HG03045 (cell line): Measurements from ENCODE around the gene P3H3.

ENCODE experiments used
- ATAC-seq: cut with Tn5 transposase; IDR thresholded peaks from one replicate; pipeline ENCODE4 v1.9.1; 2021; ENCODE audit warnings: mild to moderate bottlenecking, moderate library complexity; ENCODE audit not compliant: unreplicated experiment

P3H3 gene, protein sequence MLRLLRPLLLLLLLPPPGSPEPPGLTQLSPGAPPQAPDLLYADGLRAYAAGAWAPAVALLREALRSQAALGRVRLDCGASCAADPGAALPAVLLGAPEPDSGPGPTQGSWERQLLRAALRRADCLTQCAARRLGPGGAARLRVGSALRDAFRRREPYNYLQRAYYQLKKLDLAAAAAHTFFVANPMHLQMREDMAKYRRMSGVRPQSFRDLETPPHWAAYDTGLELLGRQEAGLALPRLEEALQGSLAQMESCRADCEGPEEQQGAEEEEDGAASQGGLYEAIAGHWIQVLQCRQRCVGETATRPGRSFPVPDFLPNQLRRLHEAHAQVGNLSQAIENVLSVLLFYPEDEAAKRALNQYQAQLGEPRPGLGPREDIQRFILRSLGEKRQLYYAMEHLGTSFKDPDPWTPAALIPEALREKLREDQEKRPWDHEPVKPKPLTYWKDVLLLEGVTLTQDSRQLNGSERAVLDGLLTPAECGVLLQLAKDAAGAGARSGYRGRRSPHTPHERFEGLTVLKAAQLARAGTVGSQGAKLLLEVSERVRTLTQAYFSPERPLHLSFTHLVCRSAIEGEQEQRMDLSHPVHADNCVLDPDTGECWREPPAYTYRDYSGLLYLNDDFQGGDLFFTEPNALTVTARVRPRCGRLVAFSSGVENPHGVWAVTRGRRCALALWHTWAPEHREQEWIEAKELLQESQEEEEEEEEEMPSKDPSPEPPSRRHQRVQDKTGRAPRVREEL

DNA sequence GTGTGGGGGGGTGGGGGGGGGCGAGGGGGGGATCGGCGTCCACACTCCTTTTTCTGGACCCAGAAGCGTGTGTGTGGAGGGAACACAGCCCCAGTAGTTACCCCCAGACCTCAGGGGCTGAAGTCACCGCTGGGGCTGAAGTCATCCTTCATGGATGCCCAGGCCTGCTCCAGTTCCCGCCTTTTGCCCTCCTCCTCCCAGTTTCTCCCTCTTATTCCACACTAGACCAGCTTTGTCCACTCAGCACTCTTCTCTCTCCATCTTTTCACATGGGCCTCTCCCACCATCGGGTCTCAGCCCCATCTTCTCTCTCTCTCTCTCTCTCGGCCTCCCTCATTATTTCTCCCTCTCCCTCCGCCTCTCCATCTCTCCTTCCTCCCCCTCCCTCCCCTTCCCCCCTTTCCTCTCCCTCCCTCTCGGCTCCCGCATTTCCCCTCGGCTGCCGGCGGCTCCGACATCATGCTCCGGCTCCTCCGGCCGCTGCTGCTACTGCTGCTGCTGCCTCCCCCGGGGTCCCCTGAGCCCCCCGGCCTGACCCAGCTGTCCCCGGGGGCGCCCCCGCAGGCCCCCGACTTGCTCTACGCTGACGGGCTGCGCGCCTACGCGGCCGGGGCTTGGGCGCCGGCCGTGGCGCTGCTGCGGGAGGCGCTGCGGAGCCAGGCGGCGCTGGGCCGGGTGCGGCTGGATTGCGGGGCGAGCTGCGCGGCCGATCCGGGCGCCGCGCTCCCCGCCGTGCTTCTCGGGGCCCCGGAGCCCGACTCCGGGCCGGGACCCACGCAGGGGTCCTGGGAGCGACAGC is at the start of gene P3H3:
Gene P3H3, plus strand, starts transcription at position 426 of the 799 bp plus-strand sequence. Its CDS starts 34 bp downstream, at position 460.
- ATAC-seq: no peak

DNA sequence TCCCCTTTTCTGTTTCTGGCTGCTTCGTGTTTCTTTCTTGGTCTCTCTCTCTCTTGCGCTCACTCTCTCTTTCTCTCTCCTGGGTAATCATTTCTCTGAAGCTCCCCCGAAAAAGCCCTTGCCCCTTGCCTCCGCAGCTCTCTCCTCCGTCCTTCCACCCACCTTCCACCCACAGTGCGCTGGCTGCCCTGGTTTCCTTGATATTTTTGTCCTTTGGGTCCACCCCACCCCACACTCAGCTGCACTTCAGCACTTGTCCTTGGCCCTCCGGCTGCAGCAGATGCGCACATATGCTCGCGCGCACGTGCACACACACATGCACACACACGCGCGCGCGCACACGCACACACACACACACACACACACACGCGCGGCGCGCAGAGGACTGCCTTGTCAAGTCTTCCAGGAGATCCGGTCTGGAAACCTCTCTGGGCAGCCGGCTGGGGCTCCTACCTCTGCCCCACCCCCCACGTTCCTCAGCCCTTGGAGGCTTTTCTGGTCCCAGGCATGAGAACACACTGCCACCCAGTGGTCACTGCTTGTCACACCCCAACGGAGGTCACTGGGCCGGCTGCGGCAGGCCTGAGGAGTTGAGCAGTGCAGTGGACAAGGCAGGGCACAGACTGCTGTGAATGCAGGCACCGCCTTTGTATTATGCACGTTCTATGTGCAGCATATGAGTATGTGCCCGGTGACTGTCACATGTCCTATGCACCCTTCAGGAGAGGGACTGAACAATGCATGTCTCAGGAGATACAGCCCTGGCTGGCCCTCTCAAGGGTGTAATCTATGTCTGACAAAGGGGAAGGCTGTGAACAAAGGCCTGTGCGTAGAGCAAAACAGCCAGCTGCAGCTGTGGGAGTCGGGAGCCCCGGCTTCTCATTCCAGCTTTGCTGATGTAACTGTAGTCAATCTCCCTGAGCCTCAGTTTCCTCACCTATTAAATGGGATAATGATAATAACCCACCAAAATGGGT is 49.3 kb upstream of the P3H3 start:
- ATAC-seq: peak; percentile 62

DNA sequence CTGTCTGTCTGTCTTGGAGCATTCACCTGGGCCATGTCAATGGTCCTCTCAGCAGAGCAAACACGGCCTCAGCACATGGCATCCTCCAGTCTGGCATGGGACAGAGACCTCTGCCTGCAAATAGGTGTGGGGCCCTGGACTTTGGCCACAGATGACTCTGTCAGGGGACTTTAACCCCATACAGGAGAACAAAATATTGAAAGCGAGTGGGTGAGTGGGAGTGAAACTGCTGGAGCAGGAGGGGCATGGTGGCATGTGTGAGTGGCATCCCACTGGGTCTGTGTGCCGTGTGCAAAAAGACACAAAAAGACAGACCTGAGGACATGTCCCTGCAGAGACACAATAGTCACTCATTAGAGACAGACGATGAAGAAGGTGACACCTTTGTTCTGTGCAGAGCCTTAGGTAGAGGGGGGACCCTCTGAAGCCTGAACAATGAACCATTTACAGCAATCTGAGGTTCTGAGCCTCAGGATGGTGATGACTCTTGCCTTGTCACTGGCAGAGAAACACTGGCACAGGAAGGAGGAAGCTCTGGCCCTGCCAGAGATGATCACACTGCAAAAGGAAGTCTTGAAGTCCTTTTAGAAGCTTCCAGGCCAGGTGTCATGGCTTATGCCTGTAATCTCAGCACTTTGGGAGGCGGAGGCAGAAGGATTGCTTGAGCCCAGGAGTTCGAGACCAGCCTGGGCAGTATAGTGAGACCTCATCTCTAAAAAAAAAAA is 48.3 kb upstream of the P3H3 start:
- no peak for ATAC-seq

DNA sequence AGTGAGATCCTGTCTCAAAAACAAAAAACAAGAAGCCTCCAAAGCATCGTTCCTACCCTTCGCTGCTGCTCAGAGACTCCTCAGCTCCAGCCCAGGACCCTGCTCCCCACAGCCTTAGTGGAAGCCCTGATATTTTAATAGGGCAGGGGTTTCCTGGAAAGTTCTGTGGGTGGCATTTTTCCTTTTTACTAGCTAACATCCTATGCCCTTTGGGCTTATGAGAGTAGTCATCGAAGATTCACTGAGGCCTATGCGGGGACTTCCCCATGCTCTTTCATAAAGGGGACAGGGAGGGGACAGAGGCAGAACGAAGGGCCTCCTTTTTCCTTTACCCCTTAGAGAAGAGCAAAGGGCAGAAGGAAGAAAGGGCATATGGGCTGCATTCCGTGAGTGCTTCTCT is 47.6 kb upstream of the P3H3 start:
- ATAC-seq: no peak

DNA sequence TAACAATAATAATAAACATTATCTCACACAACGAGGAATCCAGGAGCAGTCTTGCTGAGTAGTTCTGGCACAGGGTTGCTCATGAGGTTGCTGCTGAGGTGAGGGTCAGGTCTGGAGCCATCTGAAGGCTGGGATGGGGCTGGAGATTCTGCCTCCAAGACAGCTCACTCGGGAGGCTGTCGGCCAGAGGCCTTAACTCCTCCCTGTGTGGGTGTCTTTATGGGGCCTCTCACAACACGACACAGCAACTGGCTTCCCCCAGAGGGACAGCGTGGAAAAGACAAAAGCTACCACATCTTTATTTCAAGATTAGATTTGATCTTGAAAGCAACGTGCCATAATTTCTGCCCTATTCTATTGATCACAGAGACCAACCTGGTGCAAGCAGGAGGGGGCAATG is 46.1 kb upstream of the P3H3 start:
- no peak for ATAC-seq

DNA sequence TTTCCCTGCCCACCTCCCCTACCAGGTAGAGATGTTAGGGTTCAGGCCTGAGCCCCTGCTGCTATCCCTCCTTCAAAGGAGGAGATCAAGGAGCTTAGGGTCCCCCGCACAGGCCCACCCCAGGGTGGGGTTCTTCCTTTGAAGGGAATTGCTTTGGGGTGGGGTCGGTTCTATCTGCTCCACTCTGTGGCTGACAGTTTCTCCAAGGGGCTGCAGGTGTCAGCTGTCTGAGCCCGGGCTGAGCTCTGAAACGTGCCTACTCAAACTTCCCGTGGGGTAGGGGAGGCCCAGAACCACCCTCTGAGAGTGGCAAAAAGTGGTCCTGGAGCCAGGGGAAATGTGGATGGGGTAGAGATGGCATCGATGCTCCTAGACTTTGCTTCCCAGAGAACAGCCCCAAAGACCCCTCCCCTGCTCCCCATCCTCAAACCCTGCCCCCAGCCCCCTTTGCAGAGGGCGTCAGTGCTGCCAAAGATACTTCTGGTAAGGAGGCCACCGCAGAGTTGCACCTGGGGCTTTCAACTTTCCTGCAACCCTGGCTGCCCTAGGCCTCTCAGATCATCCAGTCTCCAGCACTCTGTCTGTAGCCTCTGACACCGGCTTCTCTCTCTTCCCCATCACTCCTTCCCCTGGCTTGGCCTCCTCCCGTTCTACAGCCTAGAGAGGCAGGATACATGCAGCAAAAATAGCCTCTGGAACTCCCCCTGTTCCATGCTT is 45.2 kb upstream of the P3H3 start:
- no peak for ATAC-seq

DNA sequence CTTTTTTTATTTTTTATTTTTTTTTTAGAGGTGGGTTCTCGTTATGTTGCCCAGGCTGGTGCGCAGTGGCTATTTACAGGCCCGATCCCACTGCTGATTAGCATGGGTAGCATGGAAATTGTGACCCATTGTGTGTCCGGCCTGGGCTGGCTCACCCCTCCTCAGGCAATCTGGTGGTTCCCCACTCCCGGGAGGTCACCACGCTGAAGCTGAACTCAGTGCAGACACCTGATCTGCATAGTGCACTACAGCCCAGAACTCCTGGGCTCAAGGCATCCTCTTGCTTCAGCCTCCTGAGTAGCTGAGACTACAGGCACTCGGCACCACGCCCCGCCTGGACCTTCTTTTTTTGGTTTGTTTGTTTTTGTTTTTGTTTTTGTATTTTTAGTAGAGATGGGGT is 44.4 kb upstream of the P3H3 start:
- no peak for ATAC-seq

DNA sequence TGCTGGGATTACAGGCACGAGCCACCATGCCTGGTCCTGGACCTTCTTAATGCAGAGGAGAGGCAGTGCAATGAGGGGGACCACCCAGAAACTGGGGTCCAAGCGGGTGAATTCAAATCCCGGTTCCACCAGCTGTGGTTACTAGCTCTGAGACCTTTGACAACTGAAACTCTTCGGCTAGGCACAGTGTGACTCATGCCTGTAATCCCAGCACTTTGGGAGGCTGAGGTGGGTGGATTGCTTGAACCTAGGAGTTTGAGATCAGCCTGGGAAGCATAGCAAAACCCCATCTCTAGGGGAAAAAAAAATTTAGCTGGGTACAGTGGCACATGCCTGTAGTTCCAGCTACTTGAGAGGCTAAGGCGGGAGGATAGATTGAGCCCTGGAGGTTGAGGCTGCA is 43.9 kb upstream of the P3H3 start:
- ATAC-seq: no peak

DNA sequence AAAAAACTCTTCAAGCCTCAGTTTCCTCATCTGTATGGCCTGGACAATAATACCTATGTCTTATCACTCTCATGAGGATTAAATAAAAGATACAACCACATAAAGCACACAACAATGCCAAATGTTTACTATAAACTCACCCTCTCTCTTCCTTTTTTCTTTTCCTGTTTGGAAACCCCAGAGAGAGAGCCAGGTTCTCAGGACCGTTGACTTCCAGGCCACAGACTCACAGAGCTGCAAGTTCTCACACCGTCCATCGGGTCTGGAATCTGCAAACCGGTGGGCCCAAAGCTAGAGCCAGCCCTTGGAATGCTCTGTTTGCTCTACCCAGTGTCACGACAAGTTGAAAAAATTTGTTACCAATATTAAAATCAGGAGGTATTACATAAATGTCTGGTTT is 43.4 kb upstream of the P3H3 start:
- ATAC-seq: no peak

DNA sequence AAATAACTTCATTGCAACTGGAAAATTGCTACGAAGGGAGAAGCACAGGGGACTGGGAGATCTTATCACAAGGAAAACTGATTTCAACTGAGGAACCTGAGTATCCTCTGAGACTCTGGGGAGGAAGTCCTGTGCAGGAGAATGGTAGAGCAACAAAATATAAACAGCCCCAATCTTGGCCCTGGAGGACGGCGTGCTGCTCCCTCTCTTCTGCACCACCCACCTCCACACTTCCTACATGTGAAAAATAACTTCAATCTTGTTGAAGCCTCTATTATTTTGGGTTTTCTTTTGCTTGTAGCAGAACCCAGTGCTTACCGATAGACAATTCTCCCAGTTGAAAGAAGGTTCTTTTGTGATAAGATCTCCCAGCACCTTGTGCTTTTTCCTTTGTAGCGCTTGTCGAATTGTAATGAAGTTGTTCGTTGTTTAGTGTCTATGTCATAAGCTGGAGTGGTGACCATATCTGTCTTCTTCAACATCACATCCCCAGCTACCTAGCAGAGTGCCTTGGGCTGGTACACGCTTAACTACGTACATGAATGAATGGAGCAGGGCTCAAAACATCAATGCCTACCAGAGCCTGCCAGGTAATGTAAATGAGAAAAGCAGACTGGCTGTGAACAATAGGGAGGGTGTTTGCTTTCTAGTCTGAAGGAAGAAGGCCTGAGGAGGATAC is 41.7 kb upstream of the P3H3 start:
- ATAC-seq: no peak

DNA sequence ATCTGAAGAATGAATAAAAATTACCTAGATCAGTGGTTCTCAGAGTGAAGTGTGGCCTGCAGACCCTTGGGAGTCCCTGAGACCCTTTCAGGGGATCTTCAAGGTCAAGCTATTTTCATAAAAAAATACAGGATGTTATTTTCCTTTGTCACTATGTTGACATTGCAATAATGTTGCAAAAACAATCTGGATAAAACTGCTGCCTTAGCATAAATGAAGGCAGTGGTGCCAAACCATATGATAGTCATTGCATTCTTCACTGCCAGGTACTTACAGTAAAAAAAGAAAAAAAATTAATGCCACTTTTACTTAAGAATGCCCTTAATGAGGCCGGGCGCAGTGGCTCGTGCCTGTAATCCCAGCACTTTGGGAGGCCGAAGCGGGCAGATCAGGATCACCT is 40.9 kb upstream of the P3H3 start:
- ATAC-seq: no peak

DNA sequence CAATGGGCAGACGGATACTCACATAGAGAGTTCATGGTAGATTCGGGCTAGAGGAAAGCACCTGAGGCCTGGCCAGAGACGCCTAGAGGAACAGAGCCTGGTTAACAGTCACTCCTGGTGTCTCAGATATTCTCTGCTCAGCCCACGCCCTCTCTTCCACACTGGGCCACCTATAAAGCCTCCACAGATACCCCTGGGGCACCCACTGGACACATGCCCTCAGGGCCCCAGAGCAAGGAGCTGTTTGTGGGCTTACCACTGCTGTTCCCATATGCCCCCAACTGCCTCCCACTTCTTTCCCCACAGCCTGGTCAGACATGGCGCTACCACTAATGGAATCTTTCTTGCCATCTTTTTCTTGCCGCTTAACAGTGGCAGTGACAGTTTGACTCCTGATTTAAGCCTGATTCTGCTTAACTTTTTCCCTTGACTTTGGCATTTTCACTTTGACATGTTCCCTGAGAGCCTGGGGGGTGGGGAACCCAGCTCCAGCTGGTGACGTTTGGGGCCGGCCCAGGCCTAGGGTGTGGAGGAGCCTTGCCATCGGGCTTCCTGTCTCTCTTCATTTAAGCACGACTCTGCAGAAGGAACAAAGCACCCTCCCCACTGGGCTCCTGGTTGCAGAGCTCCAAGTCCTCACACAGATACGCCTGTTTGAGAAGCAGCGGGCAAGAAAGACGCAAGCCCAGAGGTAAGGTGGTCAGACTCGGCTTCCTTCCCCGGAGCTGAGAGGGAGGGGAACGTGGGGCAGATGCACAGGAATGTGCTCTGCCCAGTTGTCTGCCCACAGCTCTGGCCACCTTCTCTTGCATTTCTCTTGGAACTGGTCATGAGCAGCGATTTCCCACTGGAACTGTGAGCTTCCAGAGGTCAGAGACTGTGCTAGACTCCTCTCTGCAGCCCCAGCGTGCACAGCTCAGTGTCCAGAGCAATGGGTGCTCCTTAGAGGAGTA is 39.0 kb upstream of the P3H3 start, which contains the start of gene CD4:
Gene CD4, plus strand, starts transcription at position 557 of the 953 bp plus-strand sequence. CDS start 10,611 bp downstream, outside the sequence.
- ATAC-seq: no peak

DNA sequence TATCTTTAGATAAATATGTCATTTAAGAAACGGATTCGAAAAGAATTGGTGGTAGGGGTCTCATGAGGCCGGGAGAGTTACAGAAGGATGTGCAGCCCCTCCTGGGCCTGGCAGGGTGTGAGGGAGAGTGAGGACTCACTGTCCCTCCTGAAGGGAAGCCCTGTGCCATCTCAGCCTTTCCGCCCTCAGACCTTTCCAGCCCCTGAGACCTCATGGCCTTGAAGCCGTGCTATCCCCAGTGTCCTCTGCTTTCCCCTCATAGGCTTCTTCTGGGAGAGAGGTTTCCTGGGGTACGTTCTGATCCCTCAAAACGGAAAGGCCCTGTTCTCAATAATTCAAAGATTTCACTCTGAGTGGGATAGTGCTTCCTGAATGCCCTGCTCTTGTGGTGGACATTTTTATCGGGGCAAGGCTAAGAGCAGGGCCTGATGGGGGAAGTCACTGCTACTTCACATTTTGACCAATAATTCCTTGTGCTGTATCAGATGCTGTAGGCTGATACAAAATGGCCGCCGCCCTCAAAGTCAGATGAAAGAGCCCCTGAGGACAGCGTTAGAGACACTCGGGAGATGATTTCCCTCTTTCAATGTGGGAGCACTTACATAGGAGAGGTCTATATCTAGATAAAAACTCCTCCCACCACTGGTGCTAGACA is 37.6 kb upstream of the P3H3 start:
- no peak for ATAC-seq

DNA sequence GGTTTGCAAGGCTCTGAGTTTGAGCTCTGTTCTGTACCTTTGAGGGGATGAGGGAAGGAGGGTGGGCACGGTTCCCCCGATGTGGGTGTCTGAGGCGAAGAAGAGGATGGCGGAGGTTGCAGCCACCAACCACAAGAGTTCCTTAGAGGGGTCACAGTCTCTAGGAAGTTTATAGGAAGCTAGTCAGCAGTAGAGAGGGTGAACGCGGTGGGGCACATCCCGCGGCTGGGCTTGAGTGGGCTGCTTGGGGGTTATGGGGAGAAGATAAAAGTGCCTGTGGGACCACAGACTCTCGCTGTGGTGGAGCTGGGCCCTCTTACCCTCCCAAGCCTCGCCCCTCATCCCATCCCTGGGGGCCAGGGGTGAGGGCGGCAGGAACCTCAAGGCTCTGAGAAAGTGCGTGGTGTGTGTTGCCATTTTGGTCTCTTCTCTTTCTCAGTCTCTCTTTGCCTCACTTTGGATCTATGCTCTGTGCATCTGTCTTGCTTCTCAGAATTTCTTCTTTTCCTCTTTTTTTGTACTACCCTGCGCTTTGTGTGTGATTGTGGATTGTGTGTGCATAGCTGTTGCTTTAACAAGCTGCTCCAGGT is 36.2 kb upstream of the P3H3 start:
- no peak for ATAC-seq

DNA sequence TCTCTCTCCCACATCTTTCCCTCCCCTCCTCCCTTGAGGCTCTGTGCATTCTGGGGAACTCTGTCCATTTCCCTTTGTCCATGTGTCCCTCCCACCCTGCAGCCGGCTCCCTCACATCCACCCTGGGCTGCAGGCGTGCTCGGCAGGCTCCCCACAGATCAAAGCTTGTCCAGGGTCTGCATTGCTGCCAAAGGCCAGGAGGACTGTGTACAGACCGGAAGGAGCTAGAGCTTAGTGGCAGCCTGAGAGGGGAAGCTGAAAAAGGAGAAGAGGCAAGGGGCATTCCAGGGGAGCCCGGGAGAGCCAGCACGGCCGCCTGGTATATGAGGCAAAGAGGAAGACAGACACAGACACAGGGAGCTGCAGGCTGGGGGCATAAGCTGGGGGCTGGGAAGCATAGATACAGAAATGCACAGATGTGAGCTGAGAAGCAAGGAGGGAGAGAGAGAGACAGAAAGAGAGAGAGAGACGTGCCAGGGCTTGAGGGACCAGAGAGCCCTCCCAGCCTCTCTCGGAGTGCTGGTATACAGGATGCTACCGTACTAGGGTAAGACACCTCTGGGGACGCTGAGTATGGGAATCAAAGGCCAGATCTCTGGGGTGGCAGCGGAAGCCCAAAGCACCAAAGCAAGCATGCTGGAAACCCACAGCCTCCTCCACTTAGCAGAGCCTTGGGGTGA is 35.5 kb upstream of the P3H3 start:
- no peak for ATAC-seq

DNA sequence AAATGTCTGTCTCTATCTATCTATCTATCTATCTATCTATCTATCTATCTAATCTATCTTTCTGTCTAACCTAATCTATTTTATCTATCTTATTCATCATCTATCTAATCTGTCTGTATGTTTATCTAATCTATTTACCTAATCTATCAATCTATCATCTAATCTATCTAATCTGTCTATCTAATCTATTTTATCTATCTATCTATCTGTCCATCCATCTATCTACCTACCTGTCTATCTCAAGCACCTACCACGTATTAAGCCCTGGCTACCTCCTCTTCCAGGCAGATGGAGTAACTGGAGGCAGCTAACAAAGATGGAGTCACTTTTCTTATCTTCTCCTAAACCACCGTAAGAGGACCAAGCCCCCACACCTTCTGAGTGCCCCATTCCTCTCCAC is 33.1 kb upstream of the P3H3 start:
- ATAC-seq: no peak
